Stimulated activated CD8-positive, alpha-beta memory T cell treated with anti-CD3 and anti-CD28 coated beads, Interleukin-7, amount 100 ng/mL, for 48 hours (primary cell): ENCODE data around the gene VAC14.

ENCODE experiments used
- DNase-seq, 2 donors: peaks; one replicate each; pipeline ENCODE4 v3.0.0-alpha.2; 2020; ENCODE audit warnings: low read depth in 1 of 2; ENCODE audit errors: extremely low read depth in 1 of 2

The VAC14 gene

DNA sequence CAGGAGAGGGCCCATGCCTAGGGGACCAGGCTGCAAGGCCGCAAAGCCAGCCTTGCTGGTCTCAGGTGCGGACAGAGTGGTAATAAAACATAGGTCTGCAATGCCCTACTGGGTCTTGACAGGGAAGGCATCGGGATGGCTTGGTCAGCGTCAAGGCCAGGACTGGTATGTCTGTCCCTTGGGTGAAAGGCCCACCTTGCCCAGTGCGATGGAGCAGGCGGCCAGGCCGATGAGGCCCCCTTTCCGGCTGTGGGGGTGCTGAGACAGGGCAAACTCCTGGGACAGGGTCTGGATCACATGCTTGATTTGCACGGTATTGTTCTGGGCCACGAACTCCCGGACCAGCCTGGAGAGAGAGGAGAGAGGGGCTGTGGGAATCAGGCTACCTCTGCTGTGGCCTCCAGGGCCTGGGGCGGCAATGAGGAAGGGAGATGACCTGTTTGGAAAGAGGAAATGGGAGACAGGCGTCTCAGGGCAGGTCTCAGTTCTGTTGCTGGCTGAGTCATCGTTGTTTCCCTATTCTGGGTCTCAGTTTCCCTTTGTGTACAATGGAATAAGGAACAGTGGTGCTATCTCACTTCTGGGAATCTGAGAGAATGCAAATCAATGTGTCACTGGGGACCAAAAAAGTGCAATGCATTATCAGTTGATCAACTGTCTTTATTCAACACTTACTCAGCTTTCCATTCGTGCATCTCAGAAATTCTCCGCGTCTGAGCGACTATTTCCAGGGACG, 14.8 kb downstream of the VAC14 start:
- no peak for DNase-seq

- DNase-seq = no peak
These were observed 16.0 kb downstream of the VAC14 start for GRCh38 chr16:70784692-70785555.

- DNase-seq = no peak
These were observed 18.7 kb downstream of the VAC14 start for GRCh38 chr16:70782237-70782636.

GRCh38 chr16:70781800-70782199, 19.2 kb downstream of the VAC14 start:
- DNase-seq = no peak

- DNase-seq = no peak
These were observed 20.4 kb downstream of the VAC14 start for GRCh38 chr16:70780546-70780945.

- no peak for DNase-seq
These were observed 21.6 kb downstream of the VAC14 start for GRCh38 chr16:70779361-70779760.

- DNase-seq = no peak
These were observed 22.1 kb downstream of the VAC14 start for GRCh38 chr16:70778901-70779309.

DNA sequence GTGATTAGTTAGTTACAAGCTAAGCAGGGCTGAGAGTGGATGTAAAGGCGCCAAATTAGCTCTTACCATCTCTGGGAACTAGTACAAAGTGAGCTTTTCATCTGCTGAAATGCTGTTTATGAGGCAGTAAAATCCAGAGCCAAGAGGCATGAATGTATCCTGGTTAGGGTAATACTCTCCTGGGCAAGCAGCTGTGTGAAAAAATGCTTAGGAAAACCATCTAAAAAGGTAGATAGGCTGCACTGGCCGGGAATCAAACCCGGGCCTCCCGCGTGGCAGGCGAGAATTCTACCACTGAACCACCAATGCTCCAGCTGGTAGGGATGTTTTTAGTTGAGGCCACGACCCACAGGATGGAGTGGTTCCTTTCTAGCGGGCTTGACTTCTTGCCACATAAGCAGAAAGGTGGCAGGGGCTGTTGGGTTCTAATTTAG, 23.0 kb downstream of the VAC14 start:
- DNase-seq = no peak

- no peak for DNase-seq
These were observed 23.5 kb downstream of the VAC14 start for GRCh38 chr16:70777496-70777895.

- DNase-seq = no peak
These were observed 25.6 kb downstream of the VAC14 start for GRCh38 chr16:70775399-70775798.

GRCh38 chr16:70774261-70774660, 26.7 kb downstream of the VAC14 start:
- no peak for DNase-seq

DNA sequence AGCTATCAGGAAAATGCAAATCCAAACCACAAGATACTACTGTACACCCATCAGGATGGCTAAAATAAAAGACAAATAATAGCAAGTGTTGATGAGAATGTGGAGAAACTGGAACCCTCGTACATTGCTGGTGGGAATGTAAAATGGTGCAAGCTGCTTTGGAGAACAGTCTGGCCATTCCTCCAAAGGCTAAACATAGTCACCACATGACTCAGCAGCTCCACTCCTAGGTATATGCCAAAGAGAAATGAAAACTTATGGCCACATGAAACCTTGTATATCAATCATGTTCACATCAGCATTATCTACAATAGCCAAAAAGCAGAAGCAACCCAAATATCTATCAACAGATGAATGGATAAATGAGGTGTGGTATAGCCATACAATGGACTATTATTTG, 28.5 kb downstream of the VAC14 start:
- DNase-seq = no peak

DNA sequence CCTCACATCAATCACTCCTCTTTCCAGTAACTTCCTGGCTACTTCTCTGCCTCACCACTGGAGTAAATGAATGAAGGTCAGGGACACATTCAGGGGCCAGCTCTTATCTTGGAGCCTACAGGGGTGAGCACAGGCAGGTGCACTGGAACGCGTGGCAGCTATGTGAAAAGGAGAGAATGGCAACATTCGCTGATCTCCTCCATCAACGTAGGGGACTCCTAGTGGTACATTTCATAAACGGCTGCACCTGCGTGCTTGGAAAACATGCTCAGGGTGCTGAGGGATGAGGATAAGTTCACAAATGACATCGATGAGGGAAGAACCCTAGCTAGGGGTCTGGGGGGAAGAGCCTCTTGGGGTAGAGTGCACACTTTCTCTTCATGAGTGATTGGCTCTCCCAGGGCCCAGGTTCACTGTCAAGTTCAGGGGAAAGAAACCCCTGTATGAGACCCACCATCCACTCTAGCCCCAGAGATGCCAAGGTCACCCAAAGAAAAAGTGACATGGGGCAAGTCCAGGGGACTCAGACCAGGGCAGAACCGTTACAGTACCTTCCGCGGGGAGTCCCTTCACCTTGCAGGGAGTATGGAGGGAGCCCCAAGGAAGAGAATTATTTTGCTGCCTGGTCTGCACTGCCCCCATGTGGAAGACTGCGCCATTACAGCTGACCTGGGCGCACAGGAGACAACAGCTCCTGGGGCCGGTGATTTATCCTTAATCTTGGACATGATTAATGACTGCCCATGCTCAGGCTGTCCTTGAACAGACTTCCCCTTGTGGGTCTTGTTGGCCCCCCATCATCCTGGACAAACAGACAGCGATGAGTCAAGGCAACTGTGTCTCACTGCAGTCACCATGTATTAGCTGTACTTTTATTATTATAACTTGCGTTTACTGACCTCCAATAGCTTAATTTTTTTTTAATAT, 30.1 kb downstream of the VAC14 start:
- DNase-seq = peak; percentile 28 to 32

- DNase-seq = no peak
These were observed 30.7 kb downstream of the VAC14 start for GRCh38 chr16:70770291-70770625.

GRCh38 chr16:70769761-70770160, 31.2 kb downstream of the VAC14 start:
- no peak for DNase-seq

DNA sequence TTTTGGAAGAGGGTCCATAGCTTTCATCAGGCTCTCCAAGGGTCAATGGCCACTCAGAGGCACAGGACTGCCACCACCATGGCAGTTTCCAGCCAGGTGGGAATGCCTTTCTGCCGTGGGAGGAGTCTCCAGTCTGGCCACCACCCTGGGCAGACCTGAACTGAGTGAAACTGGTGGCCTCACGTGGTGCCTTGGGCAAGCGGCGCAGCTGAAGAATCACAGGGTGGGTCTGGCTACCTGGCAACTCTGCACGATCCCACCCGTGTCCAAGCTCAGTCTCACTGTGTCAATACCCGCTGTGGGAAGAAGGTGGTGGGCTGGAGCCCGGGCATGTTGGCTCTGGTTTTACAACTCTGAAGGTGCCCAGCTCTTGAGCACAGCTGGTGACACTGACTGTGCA, 31.8 kb downstream of the VAC14 start:
- no peak for DNase-seq

DNA sequence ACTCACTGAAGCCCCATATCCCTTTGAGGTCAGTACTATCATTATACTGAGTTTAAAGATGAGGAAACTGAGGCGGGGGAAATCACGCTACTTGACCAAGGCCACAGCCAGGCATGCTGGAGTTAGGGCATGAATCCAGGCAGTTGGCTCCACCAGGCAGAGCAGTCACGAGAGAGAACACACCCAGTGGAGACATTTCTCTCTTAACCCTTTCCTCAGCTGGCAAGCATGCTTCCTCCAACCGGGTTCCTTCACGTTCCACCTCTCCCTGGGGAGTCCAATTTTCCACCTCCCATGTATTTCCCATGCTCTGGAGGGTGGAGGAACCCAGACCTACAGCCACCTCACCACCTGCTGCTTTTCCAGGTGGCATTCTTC, 32.8 kb downstream of the VAC14 start:
- no peak for DNase-seq

GRCh38 chr16:70767377-70768202, 33.4 kb downstream of the VAC14 start:
- no peak for DNase-seq

DNA sequence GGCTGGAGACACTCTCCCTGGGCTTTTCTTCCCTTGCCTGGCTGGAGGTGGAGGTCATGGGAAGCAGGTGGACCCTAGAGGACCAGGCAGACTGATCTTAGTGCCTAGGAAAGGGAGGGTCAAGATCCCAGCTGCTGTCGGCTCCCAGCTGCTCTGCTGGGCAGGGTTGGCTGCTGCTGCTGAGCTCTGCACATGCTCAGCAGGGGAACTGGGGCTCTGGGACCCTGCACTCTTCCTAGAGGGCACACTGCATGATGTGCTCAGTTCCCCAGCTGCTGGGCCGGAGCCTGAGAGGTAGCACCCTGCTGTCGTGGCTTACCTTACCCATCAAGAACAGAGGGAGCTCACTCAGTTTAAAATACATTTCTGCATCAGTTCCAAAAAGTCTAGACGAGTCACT, 34.3 kb downstream of the VAC14 start:
- DNase-seq = no peak

DNA sequence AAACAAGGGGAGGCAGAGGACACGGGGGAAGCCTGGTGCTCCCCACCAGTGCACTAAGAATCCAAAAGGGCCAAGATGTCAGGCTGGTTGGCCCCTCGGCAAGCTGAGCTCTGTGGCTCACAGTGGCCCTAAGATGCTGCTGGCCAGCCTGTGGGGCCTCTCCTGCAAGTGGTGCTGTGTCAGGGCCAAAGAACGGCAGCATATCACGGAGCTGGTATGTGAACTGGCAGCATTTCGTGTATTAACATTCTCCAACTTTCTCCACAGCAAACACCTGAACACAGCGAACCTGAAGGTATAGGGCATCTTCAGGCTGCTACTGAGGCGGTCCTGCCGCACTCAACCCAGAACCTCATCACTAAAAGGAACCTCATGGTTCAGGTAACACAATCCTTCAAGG, 34.8 kb downstream of the VAC14 start:
- no peak for DNase-seq
